HG02885 (cell line): ENCODE results near the gene INSRR.

ENCODE experiments used
- ATAC-seq: cut with Tn5 transposase; IDR thresholded peaks from one replicate; pipeline ENCODE4 v1.9.1; 2021; ENCODE audit warnings: mild to moderate bottlenecking; ENCODE audit not compliant: unreplicated experiment, poor library complexity

The INSRR gene

GRCh38 chr1:156894711-156895454 is 36.0 kb upstream of the INSRR start:
- ATAC-seq: no peak

DNA sequence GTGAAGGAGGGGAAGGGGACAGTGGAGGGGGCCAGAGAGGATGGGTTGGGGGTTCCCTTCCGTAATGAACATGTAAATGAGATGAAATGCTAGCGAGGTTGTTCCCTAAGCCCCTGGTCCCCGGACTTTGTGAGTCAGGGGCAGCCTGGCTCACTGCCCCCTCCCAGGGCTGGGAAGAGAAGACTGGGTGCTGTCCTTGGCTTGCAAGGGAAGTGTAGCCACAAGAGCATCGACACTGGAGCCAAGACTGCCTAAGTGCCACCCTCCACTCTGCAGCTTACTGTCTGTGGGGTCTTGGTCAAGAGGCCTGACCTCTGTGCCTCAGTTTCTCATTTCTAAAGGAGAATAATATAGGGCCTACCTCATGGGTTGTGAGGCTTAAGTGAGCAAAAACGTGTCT is 35.1 kb upstream of the INSRR start:
- no peak for ATAC-seq

DNA sequence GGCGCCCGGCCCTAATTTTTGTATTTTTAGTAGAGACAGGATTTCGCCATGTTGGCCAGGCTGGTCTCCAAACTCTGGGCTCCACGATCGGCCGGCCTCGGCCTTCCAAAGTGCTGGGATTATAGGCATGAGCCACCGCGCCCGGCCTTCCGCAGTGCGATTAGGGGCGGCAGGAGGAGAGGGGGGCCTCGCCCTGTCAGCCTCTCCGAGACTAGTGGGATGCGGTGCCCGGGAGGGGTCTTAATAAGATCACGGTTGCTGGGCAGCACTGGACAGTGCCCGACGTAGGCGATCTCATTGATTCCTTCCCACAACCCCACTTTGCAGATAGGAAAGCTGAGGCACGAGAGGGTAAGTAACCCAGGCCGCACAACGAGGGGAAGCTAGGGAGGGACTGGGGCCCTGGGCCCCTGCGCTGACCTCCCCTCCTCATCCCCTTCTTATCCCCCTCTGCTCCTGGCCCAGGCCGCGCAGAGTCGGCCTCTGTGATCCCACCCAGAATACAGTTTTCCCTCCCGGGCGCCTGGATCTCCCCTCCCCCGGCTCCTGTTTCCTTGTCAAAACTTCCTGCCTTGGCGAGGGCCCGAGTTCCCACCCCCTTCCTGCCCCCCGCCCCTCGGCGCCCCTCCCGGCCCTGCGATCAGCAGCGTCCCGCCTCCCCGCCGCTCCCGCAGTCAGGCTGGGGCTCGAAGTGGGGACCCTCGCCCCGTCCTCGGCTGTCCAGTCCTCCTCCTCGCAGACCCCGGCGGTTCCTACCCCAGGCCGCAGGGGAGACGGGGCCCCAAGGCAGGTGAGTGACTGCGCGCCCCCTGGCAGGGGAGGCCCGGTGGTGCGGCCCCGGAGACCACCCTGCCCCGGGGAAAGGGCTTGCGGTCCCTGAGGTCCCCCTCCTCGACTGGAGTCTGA is 34.4 kb upstream of the INSRR start, which contains the start of gene PEAR1:
TSS of gene PEAR1 (plus strand) at position 671 of the 906 bp plus-strand sequence. CDS start 10,209 bp downstream, outside the sequence.
- ATAC-seq: no peak

GRCh38 chr1:156892190-156893047 is 33.5 kb upstream of the INSRR start:
- peak; percentile 63 for ATAC-seq

DNA sequence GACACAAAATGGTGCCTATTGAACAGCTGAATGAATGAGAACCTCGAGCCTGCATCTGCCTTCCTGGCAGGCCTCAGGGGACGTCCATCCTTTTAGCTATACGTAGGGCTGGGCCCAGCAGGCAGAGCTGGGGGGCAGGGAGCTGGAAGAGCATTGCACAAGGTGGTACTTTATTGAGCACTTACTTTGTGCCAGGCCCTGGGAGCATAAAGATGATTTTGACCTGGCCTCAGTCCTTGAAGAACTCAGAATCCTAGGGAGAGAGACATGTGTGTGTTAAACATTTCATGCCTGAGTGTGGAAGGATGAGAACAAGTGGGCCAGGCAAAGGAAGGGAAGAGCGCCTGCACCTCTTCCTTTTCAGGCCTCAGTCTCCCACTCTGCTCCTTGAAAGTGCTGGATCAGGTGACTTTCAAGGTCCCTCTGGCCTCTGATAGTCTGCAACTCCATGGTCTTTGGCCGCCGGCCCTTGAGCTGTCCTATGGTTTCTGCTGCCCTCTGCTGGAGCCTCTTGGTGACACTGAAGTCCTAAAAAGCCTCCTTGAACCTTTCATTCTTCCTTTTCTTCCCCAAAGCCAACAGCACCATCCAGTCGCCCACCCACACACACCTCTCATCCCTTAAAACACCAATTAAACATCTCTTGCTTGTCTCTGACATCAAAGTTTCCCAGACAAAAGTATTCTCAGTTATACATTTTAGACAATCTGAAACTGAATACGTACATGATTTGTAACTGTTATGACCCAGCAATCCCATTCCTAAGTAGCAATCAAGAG is 31.1 kb upstream of the INSRR start:
- peak; percentile 41 for ATAC-seq

DNA sequence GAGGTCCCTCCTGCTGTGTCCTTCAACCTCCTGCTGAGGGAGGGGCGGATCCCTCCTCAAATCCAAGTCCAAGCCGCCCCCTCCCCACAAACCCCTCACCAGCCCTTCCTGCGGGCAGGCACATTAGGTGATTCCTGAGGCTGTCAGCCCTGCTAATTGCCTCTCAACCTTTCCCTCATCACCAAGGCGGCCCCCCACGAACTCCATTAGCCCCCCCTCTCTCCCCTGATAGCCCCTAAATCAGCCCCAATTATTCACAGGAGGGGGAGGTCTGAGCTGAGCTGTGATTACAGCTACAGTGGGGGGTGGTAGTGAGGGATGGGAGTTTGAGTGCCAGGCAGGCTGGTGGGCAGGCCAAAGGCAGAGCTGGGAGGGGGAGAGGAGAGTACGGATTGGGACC is 28.8 kb upstream of the INSRR start:
- ATAC-seq: no peak

DNA sequence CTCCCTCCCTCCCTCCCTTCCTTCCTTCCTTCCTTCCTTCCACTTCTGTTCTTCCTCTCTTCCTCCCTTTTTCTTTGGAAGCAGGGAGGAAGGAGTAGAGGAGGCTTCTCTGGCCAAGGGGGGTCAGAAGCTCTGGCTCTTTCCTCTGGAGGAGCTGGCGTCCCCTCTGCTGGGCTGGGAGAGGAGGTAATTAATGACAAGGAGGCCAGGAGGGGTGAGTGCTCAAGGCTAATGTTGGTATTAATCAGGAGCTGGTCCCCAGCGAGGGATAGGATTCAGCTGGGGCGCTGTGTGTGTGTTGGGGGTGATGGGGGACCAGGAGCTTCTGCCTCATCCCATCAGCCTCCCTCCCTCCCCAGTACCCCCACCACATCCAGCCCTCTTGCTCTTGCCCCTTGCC is 28.4 kb upstream of the INSRR start:
- ATAC-seq: no peak

- no peak for ATAC-seq
These were observed 27.8 kb upstream of the INSRR start for GRCh38 chr1:156886583-156887281.

GRCh38 chr1:156885880-156886355 is 27.0 kb upstream of the INSRR start:
- ATAC-seq: no peak

- no peak for ATAC-seq
These were observed 26.4 kb upstream of the INSRR start for GRCh38 chr1:156885314-156885713.

DNA sequence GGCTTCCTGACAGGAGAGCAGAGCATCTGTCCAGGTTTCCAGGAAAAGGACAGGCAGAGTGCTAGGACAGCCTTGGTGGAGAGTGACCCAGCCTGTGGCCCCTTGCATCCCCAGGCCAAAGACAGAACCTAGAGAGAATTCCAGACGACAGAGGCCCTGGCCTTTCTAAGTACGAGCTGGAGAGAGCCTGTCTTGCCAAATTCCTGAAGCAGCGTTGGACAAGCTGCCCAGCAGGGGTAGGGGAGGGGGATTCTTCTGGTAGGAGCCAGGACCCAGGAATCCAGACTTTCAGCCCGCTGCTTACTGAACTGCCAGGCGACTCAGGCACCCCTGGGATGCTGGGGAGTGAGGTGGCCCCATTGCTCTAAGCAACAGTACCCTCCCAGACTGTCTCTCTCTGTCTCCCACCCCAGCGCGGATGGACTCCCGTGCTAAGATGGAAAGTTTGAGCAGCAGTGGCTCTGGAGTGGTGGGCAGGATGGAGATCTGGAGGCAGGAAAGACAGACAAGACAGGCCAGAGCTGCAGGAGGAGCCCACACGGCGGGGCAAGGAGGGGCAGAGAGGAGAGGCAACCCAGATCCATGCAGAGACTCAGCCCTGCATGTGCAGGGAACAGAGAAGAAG is 25.8 kb upstream of the INSRR start:
- no peak for ATAC-seq

DNA sequence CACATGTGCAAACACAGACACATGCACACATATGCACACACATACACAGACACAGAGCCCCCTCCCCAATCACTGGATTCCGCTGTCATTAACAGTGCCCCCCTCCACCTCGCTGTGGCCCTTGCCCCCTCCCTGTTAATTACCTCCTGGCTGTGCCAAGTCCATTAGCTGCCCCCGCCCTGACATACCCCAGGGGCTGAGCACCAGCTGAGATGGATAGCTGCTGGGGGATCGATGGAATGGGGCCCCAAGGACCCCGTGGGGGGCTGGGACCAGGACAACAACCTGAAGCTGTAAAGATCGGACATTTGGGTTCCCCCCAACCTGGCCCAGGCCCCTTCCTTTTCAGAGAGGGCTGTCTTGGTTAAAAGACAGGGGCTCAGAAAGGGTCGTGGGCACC is 25.0 kb upstream of the INSRR start:
- no peak for ATAC-seq

- no peak for ATAC-seq
These were observed 23.6 kb upstream of the INSRR start for GRCh38 chr1:156882543-156882942.

- no peak for ATAC-seq
These were observed 22.7 kb upstream of the INSRR start for GRCh38 chr1:156881663-156882062.

DNA sequence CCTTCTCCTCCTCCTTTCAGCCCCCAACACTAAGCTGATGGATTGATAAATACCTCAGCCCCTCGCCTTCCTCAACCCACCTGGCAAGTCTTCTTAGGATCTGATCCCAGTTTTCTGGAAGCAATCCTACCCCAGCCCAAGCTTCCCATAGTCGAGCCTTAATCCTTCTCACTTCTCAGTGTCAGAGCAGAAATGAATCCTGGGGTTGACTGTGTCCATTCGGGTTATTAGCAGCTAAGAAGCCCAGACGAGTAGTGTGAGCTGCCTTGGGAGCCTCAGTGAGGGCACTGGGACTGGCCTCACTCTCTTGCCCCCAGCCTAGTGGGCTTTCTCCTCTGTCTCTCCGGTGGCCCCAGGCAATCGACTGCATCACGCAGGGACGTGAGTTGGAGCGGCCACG is 22.2 kb upstream of the INSRR start:
- no peak for ATAC-seq

DNA sequence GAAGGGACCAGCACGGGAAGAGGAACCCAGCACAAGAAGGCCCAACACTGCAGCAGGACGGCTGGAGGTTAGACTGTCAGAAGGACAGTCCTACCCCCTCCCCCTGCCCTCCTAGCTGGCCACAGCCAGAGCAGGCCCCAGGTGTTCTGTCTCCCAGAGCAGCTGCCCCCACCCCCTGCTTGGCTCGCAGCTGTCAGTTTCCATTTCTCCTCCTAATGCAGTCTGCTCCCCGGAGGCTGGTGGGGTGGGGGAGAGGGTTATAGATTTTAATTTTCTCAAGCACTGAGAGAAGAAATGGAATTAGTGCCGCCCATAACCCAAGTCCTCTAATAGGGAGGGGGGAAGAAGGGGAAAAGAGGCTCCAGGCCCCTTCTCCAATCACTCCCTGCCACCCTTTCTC is 21.6 kb upstream of the INSRR start:
- ATAC-seq: no peak

- no peak for ATAC-seq
These were observed 21.0 kb upstream of the INSRR start for GRCh38 chr1:156879876-156880275.

DNA sequence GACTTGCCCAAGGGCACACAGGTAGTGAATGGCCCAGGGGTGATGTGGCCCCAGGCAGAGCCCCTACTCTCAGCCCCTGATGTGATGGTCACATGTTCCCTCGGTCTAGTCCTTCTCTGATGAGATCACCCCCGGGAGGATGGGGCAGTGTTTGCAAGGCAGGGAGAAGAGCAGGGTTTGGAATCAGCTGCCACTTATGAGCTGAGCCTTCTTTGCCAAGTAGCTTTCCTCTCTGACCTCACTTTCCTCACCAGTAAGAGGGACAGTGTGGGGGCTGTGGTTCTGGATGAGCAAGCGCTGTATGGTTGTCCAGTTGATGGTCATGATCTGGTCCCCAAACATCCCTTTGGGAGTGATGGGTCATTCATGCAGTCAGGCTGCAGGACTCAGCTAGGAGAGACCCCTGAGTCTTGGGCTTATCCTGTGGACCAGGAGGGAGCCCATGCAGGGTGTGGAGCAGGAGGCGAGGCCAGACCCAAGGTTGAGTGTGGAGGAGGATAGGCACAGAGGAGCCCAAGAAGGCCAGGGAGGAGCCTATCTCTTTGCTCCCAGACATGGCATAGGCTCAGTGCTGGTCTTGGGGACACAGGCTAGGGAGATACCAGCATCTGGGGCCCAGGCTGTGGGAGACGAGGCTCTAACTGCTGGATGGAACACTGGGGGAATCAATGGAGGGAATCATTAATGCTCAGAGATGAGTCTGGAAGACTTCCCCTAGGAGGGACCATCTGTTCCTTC is 18.7 kb upstream of the INSRR start:
- ATAC-seq: no peak
